ENCODE measurements around the gene DBET.
"Not testable (repeated sequence)": the region's sequence is repeated elsewhere in the genome, so short reads cannot be mapped to it uniquely, and the experiment has no call there.

The DBET gene

DNA sequence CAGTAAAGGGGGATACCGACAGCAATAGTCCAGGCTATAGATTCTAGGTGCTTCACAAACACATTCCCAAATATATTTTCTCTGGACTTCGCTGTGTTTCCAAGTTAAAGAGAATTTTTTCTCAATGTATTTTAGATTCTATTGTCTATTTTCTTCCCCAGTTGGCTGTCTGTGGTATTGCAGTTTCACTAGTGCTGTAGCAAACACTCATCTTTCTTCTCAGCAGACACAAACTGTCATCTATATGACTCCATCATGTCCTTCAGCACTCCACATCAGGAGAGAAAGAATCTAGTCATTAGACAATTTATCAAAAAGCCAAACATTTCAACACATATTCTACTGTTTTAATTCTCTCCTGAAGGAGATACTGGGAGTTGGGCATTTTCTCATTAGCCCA lies at the start of gene DBET:
TSS of gene DBET (plus strand) at position 161 of the 400 bp plus-strand sequence.
- DNase-seq: not testable (repeated sequence)

DNA sequence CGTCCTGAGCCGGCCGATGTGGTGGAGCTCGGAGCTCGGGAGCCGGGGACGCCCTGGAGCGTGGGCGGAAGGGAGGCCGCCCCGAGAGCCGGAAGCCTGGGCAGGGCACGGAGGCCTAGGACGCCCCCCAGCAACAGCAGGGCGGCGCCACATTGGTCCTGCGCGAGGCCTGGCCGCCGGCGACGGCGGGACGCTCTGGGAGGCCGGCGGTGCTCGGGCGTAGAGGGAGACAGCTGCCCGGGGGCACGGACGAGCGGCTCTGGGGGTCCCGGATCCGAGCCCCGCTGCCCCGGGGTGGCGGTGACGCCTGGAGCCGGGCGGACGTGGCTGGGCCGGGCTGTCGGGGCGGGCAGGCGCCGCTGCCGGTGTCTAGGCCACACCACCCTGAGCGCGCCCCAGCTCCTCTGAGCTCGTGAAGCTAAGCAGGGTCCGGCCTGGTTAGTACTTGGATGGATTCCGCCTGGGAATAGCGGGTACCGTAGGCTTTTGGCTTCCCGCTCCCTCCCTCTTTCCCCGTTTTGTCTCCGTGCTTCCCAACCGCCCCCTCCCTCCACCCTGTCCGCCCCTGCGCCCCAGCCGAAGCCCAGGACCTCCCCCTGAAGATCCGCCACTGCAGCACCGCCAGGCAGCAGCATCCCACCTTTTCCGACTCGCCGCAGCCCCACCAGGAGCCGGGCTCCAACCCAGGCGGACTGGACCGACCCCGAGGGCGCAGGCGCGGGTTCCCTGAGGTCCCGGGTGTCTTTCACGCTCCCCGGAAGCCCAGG lies 49.3 kb upstream of the DBET start:
- DNase-seq: no peak

DNA sequence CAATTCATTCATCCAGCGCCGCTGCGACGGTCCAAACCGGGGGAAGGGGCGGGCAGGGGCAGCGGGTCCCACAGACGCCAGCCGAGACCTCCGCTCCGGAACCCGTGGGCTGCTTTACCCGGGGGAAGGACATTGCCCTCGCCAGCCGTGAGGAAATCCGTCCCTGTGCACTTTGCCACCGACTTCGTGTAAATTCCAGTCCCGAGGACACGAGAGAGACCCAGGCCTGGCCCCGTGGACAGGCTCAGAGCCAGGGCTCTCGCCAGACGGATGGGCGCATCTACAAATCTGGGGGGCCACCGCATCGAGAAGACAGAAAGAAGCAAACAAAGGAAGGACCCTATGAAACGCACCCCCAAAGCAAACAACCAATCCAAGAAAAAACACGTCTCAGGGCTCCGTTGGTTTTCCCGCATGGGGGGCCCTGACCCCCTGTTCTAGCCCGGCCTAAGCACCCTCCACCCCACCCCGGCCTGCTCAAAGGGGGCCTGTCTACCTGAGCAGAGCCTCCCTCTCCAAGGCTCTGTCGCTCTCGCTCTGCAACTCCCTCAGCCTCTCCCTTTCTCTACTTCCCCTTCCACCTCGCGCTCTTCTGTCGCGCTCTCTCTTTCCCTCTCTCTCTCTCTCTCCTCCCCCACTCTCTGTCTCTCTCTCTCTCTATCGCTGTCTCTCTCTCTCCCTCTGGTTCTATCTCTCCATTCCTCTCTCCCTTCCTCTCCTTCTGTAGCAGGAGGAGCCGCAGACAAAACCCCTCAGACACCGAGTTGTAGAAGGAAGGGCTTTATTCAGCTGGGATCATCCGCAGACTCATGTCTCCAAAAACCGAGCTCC lies 48.5 kb upstream of the DBET start:
- no peak for DNase-seq

DNA sequence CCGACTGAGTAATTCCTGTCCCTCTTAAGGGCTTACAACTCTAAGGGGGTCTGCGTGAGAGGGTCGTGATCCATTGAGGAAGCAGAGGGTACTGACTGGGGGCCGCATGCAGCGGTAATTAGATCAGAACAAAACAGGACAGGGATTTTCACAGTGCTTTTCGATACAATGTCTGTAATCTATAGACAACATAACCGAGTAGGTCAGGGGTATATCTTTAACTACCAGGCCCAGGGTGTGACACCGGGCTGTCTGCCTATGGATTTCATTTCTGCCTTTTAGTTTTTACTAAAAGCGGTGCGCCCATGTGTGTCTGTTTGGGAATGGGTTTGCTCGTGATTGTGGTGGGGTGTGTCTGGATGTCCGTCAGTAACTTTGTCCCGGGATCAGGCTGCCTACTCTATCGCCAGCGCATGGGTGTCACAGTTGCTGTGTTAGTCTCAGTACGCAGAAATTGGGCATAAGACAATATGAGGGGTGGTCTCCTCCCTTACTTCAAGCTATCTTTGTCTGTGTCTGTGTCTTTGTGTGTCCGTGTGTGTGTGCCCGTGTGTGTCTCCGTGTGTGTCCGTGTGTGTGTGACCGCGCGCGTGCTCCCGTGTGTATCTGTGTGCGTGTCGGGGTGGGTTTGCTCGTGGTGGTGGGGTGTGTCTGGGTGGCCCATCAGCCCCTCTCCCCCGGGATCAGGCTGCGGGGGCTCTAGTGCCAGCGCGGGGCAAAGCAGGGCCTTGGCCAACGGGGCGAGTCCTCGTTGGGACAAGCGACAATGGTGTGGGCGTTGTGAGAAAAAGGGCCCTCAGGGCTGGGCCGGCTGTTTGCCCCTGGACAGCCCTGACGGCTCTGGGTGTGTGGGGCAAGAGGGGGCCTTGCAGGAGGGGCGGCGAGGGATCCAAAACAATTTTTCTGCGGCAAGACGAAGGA lies 47.7 kb upstream of the DBET start:
- DNase-seq: no peak

DNA sequence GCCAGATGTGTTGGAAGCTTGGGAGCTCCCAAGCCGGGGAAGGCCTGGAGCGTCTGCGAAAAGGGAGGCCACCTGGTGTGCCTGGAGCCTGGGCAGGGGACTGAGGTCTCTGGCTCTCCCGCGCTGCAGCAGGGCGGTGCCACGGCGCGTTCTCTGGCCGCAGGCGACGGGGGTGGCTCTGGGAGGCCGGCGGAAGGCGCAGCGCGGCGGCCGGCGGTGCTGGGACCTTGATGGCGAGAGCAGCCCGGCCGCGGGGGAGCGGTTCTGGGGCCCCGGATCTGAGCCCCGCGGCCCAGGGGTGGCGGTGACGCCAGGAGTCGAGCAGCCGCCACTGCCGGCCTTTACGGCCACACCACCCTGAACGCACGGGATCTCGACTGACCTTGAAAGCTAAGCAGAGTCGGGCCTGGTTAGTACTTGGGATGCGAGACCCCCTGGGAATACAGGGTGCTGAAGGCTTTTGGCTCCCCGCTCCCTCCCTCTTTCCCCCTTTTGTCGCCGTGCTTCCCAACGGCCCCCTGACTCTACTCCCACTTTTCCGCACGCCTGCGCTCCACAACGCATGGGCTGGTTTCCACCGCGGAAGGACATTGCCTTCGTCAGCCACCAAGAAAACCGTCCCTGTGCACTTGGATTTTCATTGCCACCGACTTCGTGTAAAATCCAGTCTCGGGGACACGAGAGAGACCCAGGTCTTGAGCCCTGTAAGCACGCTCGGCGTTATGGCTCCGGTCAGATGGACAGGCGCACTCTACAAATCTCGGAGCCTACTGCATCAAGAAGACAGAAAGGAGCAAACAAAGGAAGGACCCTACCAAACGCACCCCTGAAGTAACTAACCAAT lies 46.7 kb upstream of the DBET start:
- DNase-seq: no peak

DNA sequence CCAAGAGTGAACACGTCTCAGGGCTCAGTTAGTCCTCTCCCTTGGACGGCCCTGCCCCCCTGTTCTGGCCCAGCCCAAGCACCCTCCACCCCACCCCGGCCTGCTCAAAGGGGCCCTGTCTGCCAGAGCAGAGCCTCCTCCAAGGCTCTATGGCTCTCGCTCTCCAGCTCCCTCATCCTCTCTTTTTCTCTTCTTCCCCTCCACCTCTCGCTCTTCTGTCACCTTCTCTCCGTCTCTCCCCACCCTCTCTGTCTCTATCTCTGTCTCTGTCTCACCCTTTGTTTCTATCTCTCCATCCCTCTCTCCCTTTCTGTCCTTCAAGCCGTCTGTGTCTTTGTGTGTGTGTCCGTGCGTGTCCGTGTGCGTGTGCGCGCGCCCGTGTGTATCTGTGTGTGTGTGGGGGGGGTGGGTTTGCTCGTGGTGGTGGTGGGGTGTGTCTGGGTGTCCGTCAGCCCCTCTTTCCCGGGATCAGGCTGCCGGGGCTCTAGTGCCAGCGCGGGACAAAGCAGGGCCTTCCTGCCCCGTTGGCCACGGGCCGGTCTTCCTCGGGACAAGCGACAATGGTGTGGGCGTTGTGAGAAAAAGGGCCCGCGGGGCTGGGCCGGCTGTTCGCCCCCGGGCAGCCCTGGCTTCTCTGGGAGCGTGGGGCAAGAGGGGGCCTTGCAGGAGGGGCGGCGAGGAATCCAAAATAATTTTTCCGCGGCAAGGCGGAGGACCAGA lies 45.9 kb upstream of the DBET start:
- no peak for DNase-seq

DNA sequence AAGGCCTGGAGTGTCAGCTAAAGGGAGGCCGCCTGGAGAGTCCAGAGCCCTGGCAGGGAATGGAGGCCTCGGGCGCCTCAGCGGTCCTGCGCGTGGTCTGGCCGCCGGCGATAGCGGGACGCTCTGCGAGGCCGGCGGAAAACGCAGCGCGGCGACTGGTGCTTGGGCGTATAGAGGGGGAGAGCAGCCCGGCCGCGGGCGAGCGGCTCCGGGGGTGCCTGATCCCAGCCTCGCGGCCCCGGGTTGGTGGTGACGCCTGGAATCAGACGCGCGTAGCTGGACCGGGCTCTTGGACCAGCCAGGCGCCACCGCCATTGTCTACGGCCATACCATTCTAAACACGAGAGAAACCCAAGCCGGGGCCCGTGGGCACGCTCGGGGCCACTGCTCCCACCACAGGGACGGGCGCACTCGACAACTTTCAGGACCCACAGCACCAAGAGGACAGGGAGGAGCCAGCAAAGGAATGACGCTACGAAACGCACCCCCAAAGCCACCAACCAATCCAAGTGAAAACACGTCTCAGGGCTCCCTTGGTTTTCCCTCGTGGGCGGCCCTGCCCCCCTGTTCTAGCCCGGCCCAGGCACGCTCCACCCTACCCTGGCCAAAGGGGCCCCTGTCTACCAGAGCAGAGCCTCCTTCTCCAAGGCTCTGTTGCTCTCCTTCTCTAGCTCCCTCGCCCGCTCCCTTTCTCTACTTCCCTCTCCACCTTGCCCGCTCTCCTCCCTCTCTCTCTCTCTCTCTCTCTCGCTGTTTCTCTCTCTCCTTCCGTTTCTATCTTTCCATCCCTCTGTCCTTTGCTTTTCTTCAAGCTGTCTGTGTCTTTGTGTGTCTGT lies 45.1 kb upstream of the DBET start:
- DNase-seq: no peak

DNA sequence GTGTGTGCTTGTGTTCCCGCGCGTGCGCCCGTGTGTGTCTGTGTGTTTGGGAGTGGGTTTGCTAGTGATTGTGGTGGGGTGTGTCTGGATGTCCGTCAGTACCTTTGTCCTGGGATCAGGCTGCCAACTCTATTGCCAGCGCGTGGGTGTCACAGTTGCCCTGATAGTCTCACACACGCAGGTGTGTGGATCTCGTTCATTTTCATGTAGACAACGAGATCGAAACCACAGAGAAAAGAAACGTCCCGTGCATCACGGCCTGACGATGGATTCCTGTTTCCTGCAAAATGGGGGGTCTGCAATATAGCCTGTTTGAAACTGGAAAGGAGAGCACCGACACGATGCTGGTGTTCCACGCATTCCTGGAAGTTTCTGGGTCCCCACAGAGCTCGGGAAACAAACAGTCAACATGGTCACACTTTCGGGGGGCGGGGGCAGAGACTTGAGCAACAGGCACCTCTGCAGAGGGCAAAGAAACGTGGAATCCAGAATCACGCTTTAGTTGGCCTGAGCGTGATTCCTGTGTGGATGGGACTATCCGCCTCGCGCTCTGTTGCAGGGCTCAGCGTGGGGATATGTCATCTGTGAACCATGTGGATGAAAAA lies 44.3 kb upstream of the DBET start:
- not testable (repeated sequence) for DNase-seq

DNA sequence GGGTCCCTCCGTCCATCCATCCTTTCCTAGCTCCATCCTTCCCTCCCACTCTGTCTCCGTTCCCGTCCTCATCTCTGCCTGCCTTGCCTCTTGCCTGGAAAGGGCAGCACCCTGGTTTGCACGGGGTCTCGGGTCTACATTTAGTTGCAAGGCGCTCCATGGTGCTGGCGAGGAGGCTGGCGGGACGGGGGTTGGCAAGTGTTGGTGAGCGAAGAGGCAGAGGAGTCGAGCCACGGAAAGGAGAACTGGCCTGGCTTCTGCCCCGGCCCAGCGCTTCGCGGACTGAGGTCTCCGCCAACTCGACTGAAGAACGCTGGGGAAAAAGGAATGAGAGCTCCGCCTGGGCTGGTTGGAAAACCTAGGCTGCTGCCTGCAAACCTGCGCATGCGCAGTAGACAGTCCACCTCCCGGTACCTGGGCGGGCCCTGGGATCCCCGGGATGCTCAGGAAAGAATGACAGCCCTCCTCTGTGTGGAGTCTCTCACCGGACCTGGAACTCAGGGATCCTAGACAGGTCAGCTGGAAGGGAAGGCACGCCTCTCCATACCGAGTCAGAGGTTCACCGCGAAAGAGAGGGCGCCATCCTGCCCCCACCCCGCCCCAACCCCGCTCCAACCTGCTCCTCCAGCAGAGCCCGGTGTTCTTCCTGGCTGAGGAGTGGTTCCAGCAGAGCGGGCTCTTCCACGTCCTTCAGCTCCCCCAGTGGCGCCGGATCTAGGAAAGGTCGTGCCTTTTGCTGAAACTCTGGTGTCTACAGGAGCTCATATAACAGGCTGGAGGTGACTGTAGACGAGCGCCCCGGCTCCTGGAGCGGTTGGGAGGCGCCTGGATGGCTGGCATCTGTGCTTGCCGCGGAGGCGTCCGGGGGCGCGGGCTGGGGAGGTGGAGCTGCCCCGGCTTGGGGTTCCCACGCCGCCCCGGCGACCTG lies 43.2 kb upstream of the DBET start:
- DNase-seq: no peak

DNA sequence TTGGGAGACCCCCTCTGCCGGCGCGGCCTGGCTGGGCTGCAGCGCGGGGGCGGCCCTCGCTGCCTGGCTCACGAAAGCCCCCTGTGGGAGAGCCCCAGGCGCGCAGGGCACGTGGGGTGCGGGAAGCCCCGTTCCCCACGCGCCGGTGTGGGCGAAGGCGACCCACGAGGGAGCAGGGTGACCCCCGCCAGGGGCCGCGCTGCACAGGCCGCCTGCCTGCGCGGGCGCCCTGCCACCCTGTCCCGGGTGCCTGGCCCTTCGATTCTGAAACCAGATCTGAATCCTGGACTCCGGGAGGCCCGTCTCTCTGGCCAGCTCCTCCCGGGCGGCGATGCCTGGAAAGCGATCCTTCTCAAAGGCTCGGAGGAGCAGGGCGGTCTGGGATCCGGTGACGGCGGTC lies 42.3 kb upstream of the DBET start:
- DNase-seq: not testable (repeated sequence)

DNA sequence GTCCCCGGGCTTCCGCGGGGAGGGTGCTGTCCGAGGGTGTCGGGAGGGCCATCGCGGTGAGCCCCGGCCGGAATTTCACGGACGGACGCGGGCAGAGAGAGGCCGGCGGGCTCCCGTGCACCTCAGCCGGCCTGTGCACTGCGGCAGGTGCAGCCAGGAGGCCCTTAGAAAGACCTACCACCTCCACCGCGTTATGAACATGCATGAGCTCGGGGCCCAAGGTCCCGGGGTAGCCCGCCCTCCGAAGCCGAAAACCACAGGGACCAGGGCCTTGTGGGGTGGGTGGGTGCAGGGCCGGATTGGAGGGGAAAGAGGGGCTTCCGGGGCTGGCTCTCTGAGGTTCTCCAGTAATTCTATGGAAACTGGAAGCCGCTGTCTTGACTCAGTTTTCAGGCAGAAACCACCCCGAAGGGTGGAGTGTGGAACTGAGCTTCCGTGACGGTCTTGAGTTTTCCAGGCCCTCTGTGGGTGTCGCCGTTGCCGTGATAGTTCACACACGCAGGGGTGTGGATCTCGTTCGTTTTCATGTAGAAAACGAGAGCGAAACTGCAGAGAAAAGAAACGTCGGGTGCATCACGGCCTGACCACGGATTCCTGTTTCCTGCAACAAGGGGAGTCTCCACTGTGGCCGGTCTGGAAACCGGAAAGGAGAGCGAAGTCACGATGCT lies 41.6 kb upstream of the DBET start:
- not testable (repeated sequence) for DNase-seq

DNA sequence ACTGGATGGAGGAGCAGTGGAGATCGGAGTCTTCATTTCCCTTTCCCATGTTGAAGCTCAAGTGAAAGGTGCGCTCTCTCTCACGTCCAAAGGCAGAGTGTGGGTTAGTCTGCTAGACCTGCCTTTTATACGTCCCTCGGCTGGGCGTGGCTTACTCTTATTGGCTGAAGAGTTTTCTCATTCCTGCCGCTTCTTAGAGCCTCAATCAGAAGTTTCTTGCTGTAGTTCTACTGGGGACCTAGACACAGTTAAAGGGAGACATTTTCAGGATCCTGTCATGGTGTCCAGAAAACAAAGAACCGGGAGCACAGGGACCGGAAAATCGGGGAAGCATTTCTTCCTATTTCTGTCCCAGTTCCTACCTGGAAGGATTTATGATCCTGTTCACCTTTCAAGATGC lies 37.1 kb upstream of the DBET start, which contains the start of gene FRG2:
TSS of gene FRG2 (minus strand) at position 101 of the 400 bp plus-strand sequence. CDS start at position 49, 52 bp downstream.
- DNase-seq: not testable (repeated sequence)

DNA sequence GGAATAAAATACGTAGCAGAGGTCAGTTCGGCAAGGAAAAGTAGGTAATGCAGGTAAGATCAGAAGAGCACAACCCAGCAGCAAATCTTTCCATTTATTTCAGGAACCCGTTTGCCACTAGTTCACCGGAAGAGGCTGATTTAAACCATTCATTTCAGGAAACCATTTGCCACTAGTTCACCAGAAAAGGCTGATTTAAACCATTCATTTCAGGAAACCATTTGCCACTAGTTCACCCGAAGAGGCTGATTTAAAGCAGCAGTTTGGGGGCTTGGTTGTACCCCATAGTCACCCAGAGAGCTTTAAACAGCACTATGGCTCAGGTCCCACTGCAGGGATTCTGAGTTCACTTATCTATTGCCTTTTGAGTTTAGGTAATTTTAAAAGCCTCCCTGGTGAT lies 33.0 kb upstream of the DBET start:
- DNase-seq: not testable (repeated sequence)

DNA sequence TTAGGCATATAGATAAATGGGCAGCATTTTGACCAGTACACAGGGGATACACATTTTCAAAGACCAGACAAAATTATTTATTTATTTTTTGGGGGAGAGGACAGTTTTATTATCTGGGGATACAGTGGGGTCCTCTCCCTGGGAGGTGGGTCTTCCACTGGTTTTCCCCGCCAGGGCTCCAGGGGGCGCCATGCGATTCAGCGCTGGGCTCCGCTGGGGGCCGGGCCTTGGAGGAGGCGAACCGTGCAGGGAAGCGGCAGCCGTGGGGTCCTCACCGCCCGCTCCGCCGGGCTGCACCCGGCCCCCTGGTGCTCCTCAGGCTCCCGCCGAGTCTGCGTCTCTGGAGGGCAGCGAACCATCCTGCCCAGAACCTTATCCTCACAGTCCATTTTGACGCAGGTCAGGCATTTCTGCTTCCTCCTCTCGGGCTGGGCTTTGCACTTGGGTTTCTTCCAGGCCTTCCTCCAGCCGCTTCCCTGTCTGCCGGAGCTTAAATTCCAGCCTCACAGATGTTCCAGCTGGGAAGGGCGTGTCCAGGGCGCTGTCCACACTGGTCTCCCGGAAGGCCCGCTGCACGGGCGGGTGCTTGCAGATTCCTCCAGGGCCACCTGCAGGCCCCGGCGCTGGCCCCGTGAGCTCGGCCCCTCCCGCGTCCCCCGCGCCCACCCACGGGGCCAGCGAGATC lies 26.5 kb upstream of the DBET start:
- DNase-seq: not testable (repeated sequence)

DNA sequence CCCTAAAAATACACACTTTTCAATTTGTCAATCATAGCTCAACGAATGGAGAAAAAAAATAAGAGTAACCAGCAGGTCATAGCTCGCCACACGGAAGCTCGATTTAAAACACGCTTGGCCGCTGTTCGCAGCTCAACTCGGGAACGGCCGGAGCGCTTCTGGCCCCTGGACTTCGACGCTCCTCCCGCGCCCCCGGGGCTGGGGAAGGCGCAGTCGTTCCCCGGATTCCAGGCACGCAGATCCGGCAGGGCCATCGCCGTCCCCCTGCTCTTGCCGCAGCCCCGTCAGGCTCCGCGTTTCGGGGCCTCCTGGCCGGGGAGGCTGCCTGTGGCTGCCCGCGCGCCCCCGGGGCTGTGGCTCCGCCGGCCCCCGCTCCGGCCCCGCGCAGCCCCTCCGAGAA lies 23.4 kb upstream of the DBET start:
- DNase-seq: not testable (repeated sequence)

DNA sequence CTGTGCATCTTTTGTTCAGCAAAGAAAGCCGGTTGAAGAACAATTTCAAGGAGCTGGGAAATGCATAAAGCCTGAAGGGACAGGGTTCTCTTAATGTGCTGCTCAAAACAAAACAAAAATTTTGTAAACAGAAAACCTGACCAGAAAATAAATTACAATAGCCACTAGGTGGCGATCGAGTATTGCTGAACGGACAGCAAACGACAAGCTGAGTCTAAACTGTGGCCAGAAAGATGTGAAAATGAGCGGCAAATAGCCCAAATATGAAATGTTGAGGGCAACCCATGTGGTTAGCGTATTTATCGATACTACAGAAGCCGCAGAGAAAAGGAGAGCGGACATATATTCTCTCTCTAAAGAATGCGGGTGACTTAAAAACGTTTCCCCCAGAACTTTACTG lies 16.7 kb upstream of the DBET start:
- not testable (repeated sequence) for DNase-seq

Data from NCI-H526 treated with DMSO at 0.1 percent for 48 hours (cell line).